Ishikawa (cell line): ENCODE data around the gene RASSF7.
A peak's percentile ranks its signal among the peaks of the same experiment; 100 is the strongest.

Experiments used
- CEBPB ChIP-seq: IDR thresholded peaks from 2 replicates; pipeline ENCODE4 v1.6.1; 2012
- CREB1 ChIP-seq: IDR thresholded peaks from 2 replicates; pipeline ENCODE4 v1.6.1; 2012; ENCODE audit warnings: low read depth
- EGR1 ChIP-seq: IDR thresholded peaks from 2 replicates; pipeline ENCODE4 v1.6.1; 2012
- EP300 ChIP-seq: IDR thresholded peaks from 2 replicates; pipeline ENCODE4 v1.6.1; 2012; ENCODE audit warnings: borderline replicate concordance
- FOXM1 ChIP-seq: IDR thresholded peaks from 2 replicates; pipeline ENCODE4 v1.6.1; 2012; ENCODE audit warnings: low read depth, borderline replicate concordance
- MAX ChIP-seq: IDR thresholded peaks from 2 replicates; pipeline ENCODE4 v1.6.1; 2012
- NFIC ChIP-seq: IDR thresholded peaks from 2 replicates; pipeline ENCODE4 v1.6.1; 2012
- RAD21 ChIP-seq: IDR thresholded peaks from 2 replicates; pipeline ENCODE4 v1.6.1; 2012; ENCODE audit warnings: low read depth
- TAF1 ChIP-seq: IDR thresholded peaks from 2 replicates; pipeline ENCODE4 v1.6.1; 2012; ENCODE audit warnings: low read depth, mild to moderate bottlenecking
- TCF12 ChIP-seq: IDR thresholded peaks from 2 replicates; pipeline ENCODE4 v1.6.1; 2012; ENCODE audit warnings: low read depth
- TEAD4 ChIP-seq: IDR thresholded peaks from 2 replicates; pipeline ENCODE4 v1.6.1; 2012
- YY1 ChIP-seq: IDR thresholded peaks from 2 replicates; pipeline ENCODE4 v1.6.1; 2012; ENCODE audit warnings: low read depth
- TF ChIP-seq, protein P1 (sequence below): IDR thresholded peaks from 2 replicates; pipeline ENCODE4 v1.6.1; 2012; ENCODE audit warnings: low read depth, mild to moderate bottlenecking
- TF ChIP-seq, protein P2 (sequence below): IDR thresholded peaks from 2 replicates; pipeline ENCODE4 v1.6.1; 2012

GRCh38 chr11:534396-535209, 26.2 kb upstream of the RASSF7 start:
- no peak for TF ChIP-seq FOXM1
- TF ChIP-seq, protein P1, sequence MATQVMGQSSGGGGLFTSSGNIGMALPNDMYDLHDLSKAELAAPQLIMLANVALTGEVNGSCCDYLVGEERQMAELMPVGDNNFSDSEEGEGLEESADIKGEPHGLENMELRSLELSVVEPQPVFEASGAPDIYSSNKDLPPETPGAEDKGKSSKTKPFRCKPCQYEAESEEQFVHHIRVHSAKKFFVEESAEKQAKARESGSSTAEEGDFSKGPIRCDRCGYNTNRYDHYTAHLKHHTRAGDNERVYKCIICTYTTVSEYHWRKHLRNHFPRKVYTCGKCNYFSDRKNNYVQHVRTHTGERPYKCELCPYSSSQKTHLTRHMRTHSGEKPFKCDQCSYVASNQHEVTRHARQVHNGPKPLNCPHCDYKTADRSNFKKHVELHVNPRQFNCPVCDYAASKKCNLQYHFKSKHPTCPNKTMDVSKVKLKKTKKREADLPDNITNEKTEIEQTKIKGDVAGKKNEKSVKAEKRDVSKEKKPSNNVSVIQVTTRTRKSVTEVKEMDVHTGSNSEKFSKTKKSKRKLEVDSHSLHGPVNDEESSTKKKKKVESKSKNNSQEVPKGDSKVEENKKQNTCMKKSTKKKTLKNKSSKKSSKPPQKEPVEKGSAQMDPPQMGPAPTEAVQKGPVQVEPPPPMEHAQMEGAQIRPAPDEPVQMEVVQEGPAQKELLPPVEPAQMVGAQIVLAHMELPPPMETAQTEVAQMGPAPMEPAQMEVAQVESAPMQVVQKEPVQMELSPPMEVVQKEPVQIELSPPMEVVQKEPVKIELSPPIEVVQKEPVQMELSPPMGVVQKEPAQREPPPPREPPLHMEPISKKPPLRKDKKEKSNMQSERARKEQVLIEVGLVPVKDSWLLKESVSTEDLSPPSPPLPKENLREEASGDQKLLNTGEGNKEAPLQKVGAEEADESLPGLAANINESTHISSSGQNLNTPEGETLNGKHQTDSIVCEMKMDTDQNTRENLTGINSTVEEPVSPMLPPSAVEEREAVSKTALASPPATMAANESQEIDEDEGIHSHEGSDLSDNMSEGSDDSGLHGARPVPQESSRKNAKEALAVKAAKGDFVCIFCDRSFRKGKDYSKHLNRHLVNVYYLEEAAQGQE: no peak
- no peak for TF ChIP-seq EP300
- no peak for TF ChIP-seq TAF1
- no peak for TF ChIP-seq YY1
- TF ChIP-seq TEAD4: no peak
- TF ChIP-seq CEBPB: no peak
- TF ChIP-seq, protein P2, sequence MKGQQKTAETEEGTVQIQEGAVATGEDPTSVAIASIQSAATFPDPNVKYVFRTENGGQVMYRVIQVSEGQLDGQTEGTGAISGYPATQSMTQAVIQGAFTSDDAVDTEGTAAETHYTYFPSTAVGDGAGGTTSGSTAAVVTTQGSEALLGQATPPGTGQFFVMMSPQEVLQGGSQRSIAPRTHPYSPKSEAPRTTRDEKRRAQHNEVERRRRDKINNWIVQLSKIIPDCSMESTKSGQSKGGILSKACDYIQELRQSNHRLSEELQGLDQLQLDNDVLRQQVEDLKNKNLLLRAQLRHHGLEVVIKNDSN: no peak
- no peak for TF ChIP-seq NFIC
- TF ChIP-seq MAX: peak; percentile 28; the same call in 1 of the 2 replicates
- TF ChIP-seq CREB1: no peak
- no peak for TF ChIP-seq RAD21
- TF ChIP-seq TCF12: no peak
- TF ChIP-seq EGR1: no peak
